ENCODE results near the gene MYRIP.
"Not testable (repeated sequence)": the region's sequence is repeated elsewhere in the genome, so short reads cannot be mapped to it uniquely, and the experiment has no call there.

The MYRIP gene
- total RNA-seq, result 0 to 0.44 (median 0) reads per million in 3 donors

- Histone ChIP-seq H3K4me3 (ENCODE audit: insufficient read depth, low read depth, low read length, poor library complexity, severe bottlenecking) (no peak within 1 kb of the TSS), H3K36me3 (ENCODE audit: control insufficient read depth, insufficient read depth, low read length) (no peaks in the 10 kb centered on the region), H3K9me3 (ENCODE audit: control insufficient read depth, low read length) (no peaks in the 10 kb centered on the region), H3K27me3 (replicated peaks; ENCODE audit: control insufficient read depth, insufficient read depth, low read length, poor library complexity, severe bottlenecking) (peaks cover 5% of the 10 kb centered on the region), H3K27ac (ENCODE audit: insufficient read depth, low read length, poor library complexity, severe bottlenecking) (no peak within 1 kb of the TSS), H3K4me1 (ENCODE audit: control insufficient read depth, insufficient read depth, low read length, poor library complexity, severe bottlenecking) (peaks cover 5% of the 10 kb centered on the region)
- DNase-seq, result no peak
Measured at GRCh38 chr3:39809181-39809994, at the start of gene MYRIP. Gene MYRIP, plus strand, starts transcription at chr3:39809609. Its CDS starts 91,208 bp downstream, at chr3:39900817.

DNA sequence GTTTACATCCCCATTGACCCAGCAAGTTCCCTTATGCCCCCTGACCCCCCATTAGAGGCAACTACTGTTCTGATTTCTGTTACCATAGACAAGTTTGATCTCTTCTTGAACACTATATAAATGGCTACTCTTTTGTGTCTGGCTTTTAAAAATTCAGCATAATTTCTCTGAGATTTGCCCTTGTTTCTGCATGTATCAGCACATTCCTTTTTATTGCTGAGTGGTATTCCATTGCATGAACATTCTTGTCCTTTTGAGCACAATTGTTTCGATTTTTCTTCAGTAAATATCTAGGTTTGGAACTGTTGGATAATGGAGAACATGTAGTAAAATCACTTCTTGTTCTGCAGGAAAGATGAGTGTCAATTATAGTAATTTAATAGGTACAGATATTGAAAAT is 49.1 kb upstream of the MYRIP start:
- no peaks in the 10 kb centered on the region for H3K27me3 ChIP-seq (replicated peaks; ENCODE audit: control insufficient read depth, insufficient read depth, low read length, poor library complexity, severe bottlenecking)
- no peaks in the 10 kb centered on the region for H3K36me3 ChIP-seq (ENCODE audit: control insufficient read depth, insufficient read depth, low read length)
- H3K27ac ChIP-seq (ENCODE audit: insufficient read depth, low read length, poor library complexity, severe bottlenecking), result no peak overlapping the region
- no peaks in the 10 kb centered on the region for H3K9me3 ChIP-seq (ENCODE audit: control insufficient read depth, low read length)
- H3K4me1 ChIP-seq (ENCODE audit: control insufficient read depth, insufficient read depth, low read length, poor library complexity, severe bottlenecking), result no peaks in the 10 kb centered on the region
- DNase-seq, result no peak
- no peak overlapping the region for H3K4me3 ChIP-seq (ENCODE audit: insufficient read depth, low read depth, low read length, poor library complexity, severe bottlenecking)

- H3K36me3 ChIP-seq (ENCODE audit: control insufficient read depth, insufficient read depth, low read length), result no peaks in the 10 kb centered on the region
- H3K27me3 ChIP-seq (replicated peaks; ENCODE audit: control insufficient read depth, insufficient read depth, low read length, poor library complexity, severe bottlenecking), result no peaks in the 10 kb centered on the region
- no peak for DNase-seq
- H3K4me1 ChIP-seq (ENCODE audit: control insufficient read depth, insufficient read depth, low read length, poor library complexity, severe bottlenecking), result no peaks in the 10 kb centered on the region
- H3K27ac ChIP-seq (ENCODE audit: insufficient read depth, low read length, poor library complexity, severe bottlenecking), result no peak overlapping the region
- H3K9me3 ChIP-seq (ENCODE audit: control insufficient read depth, low read length), result no peaks in the 10 kb centered on the region
- no peak overlapping the region for H3K4me3 ChIP-seq (ENCODE audit: insufficient read depth, low read depth, low read length, poor library complexity, severe bottlenecking)
Measured at GRCh38 chr3:39762537-39763070, 46.8 kb upstream of the MYRIP start.

DNA sequence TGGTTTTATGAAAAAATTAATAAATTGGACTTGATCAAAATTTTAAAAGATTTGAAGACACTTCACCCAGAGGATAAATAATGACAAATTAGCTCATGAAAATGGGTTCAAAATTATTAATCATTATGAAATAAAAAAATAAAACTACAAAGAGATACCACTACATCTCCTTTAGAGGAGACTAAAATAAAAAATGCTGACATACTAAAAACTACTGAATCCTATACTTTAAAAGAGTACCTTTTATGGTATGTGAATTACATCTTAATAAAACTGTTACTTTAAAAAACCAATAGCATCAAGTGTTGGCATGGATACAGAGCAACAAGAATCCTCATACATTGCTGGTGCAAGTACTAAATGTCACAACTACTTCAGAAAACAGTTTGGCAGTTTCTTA is 46.0 kb upstream of the MYRIP start:
- no peaks in the 10 kb centered on the region for H3K27me3 ChIP-seq (replicated peaks; ENCODE audit: control insufficient read depth, insufficient read depth, low read length, poor library complexity, severe bottlenecking)
- no peaks in the 10 kb centered on the region for H3K4me1 ChIP-seq (ENCODE audit: control insufficient read depth, insufficient read depth, low read length, poor library complexity, severe bottlenecking)
- no peaks in the 10 kb centered on the region for H3K9me3 ChIP-seq (ENCODE audit: control insufficient read depth, low read length)
- H3K27ac ChIP-seq (ENCODE audit: insufficient read depth, low read length, poor library complexity, severe bottlenecking), result no peak overlapping the region
- no peak for DNase-seq
- no peaks in the 10 kb centered on the region for H3K36me3 ChIP-seq (ENCODE audit: control insufficient read depth, insufficient read depth, low read length)
- no peak overlapping the region for H3K4me3 ChIP-seq (ENCODE audit: insufficient read depth, low read depth, low read length, poor library complexity, severe bottlenecking)

GRCh38 chr3:39765575-39765974 is 43.8 kb upstream of the MYRIP start:
- Histone ChIP-seq H3K36me3 (ENCODE audit: control insufficient read depth, insufficient read depth, low read length) (no peaks in the 10 kb centered on the region), H3K27ac (ENCODE audit: insufficient read depth, low read length, poor library complexity, severe bottlenecking) (no peak overlapping the region), H3K9me3 (ENCODE audit: control insufficient read depth, low read length) (no peaks in the 10 kb centered on the region), H3K4me1 (ENCODE audit: control insufficient read depth, insufficient read depth, low read length, poor library complexity, severe bottlenecking) (no peaks in the 10 kb centered on the region), H3K27me3 (replicated peaks; ENCODE audit: control insufficient read depth, insufficient read depth, low read length, poor library complexity, severe bottlenecking) (no peaks in the 10 kb centered on the region), H3K4me3 (ENCODE audit: insufficient read depth, low read depth, low read length, poor library complexity, severe bottlenecking) (no peak overlapping the region)
- DNase-seq, result no peak

- Histone ChIP-seq H3K27ac (ENCODE audit: insufficient read depth, low read length, poor library complexity, severe bottlenecking) (no peak overlapping the region), H3K27me3 (replicated peaks; ENCODE audit: control insufficient read depth, insufficient read depth, low read length, poor library complexity, severe bottlenecking) (no peaks in the 10 kb centered on the region), H3K36me3 (ENCODE audit: control insufficient read depth, insufficient read depth, low read length) (no peaks in the 10 kb centered on the region), H3K4me1 (ENCODE audit: control insufficient read depth, insufficient read depth, low read length, poor library complexity, severe bottlenecking) (no peaks in the 10 kb centered on the region), H3K4me3 (ENCODE audit: insufficient read depth, low read depth, low read length, poor library complexity, severe bottlenecking) (no peak overlapping the region), H3K9me3 (ENCODE audit: control insufficient read depth, low read length) (no peaks in the 10 kb centered on the region)
- no peak for DNase-seq
Measured at GRCh38 chr3:39766433-39766832, 43.0 kb upstream of the MYRIP start.

GRCh38 chr3:39766909-39767308 is 42.5 kb upstream of the MYRIP start:
- H3K9me3 ChIP-seq (ENCODE audit: control insufficient read depth, low read length); H3K27me3 ChIP-seq (replicated peaks; ENCODE audit: control insufficient read depth, insufficient read depth, low read length, poor library complexity, severe bottlenecking); H3K4me3 ChIP-seq (ENCODE audit: insufficient read depth, low read depth, low read length, poor library complexity, severe bottlenecking); H3K27ac ChIP-seq (ENCODE audit: insufficient read depth, low read length, poor library complexity, severe bottlenecking); H3K36me3 ChIP-seq (ENCODE audit: control insufficient read depth, insufficient read depth, low read length); DNase-seq; H3K4me1 ChIP-seq (ENCODE audit: control insufficient read depth, insufficient read depth, low read length, poor library complexity, severe bottlenecking): not testable (repeated sequence)

DNA sequence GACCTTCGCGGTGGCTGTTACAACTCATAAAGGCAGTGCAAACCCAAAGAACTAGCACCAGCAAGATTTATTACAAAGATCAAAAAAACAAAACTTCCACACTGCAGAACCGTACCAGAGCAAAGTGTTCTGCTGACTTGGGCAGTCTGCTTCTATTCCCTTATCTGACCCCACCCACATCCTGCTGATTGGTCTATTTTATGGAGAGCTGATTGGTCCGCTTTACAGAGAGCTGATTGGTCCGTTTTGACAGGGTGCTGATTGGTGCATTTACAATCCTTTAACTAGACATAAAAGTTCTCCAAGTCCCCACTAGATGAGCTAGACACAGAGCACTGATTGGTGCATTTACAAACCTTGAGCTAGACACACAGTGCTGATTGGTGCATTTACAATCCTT is 31.2 kb upstream of the MYRIP start:
- not testable (repeated sequence) for H3K27me3 ChIP-seq (replicated peaks; ENCODE audit: control insufficient read depth, insufficient read depth, low read length, poor library complexity, severe bottlenecking); DNase-seq; H3K27ac ChIP-seq (ENCODE audit: insufficient read depth, low read length, poor library complexity, severe bottlenecking); H3K9me3 ChIP-seq (ENCODE audit: control insufficient read depth, low read length); H3K4me3 ChIP-seq (ENCODE audit: insufficient read depth, low read depth, low read length, poor library complexity, severe bottlenecking); H3K4me1 ChIP-seq (ENCODE audit: control insufficient read depth, insufficient read depth, low read length, poor library complexity, severe bottlenecking); H3K36me3 ChIP-seq (ENCODE audit: control insufficient read depth, insufficient read depth, low read length)

- Histone ChIP-seq H3K4me3 (ENCODE audit: insufficient read depth, low read depth, low read length, poor library complexity, severe bottlenecking) (no peak overlapping the region), H3K27ac (ENCODE audit: insufficient read depth, low read length, poor library complexity, severe bottlenecking) (no peak overlapping the region), H3K36me3 (ENCODE audit: control insufficient read depth, insufficient read depth, low read length) (no peaks in the 10 kb centered on the region), H3K27me3 (replicated peaks; ENCODE audit: control insufficient read depth, insufficient read depth, low read length, poor library complexity, severe bottlenecking) (no peaks in the 10 kb centered on the region), H3K9me3 (ENCODE audit: control insufficient read depth, low read length) (no peaks in the 10 kb centered on the region), H3K4me1 (ENCODE audit: control insufficient read depth, insufficient read depth, low read length, poor library complexity, severe bottlenecking) (no peaks in the 10 kb centered on the region)
- no peak for DNase-seq
Measured at GRCh38 chr3:39779511-39780230, 29.7 kb upstream of the MYRIP start.

DNA sequence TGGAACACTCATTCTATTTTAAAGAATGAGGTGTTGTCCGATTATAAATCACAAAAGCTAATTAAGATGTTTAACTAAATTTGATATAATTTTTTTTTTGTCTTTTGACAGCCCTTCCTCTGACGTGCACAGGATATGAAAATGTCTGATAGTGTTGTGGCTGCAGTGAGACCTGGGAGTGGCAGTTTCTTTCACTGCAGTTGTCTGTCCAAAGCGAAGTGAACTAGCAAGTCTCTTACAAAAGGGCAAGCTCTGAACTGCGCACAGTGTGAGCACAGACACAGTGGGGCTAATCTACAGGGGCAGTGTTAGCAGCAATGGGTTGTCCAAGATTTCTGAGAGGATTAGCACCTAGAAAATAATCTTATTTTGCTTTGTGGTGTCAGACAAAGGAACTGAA is 29.1 kb upstream of the MYRIP start:
- no peaks in the 10 kb centered on the region for H3K4me1 ChIP-seq (ENCODE audit: control insufficient read depth, insufficient read depth, low read length, poor library complexity, severe bottlenecking)
- DNase-seq, result no peak
- H3K27ac ChIP-seq (ENCODE audit: insufficient read depth, low read length, poor library complexity, severe bottlenecking), result no peak overlapping the region
- no peaks in the 10 kb centered on the region for H3K9me3 ChIP-seq (ENCODE audit: control insufficient read depth, low read length)
- H3K36me3 ChIP-seq (ENCODE audit: control insufficient read depth, insufficient read depth, low read length), result no peaks in the 10 kb centered on the region
- no peaks in the 10 kb centered on the region for H3K27me3 ChIP-seq (replicated peaks; ENCODE audit: control insufficient read depth, insufficient read depth, low read length, poor library complexity, severe bottlenecking)
- no peak overlapping the region for H3K4me3 ChIP-seq (ENCODE audit: insufficient read depth, low read depth, low read length, poor library complexity, severe bottlenecking)

Measured in effector memory CD4-positive, alpha-beta T cell (primary cell).